Gastrocnemius medialis (tissue), 4 donors: ENCODE data around the gene PARVA. TPM values are rescaled to one million over a fixed set of nuclear protein-coding genes. Genes with fewer than 3 reads are reported as not detected.

Source experiments
- ATAC-seq, 2 donors: fragments of 150-250 bp; one replicate each; pipeline ENCODE4 v1.9.1; 2016
- DNase-seq, 2 donors: peaks; one replicate each; pipeline ENCODE4 v3.0.0-alpha.2; 2019
- H3K27ac ChIP-seq, 4 donors: fragments of 200-600 bp; sonication (generic); 1 replicate in 1 of 4; 2 replicates in 3 of 4; pipeline ENCODE4 v1.5.1; 2016 to 2018; ENCODE audit warnings: mild to moderate bottlenecking in 2 of 4, moderate library complexity in 1 of 4
- H3K27me3 ChIP-seq, 3 donors: fragments of 200-600 bp; sonication (generic) in 2 of 3; 1 replicate in 1 of 3; 2 replicates in 2 of 3; pipeline versions ENCODE4 v1.5.1 to v1.6.0; 2016 to 2019; ENCODE audit warnings: mild to moderate bottlenecking in 1 of 3, moderate library complexity in 1 of 3
- H3K36me3 ChIP-seq, 2 donors: fragments of 200-600 bp; sonication (generic) in 1 of 2; one replicate each; pipeline ENCODE4 v1.5.1; 2017 to 2018
- H3K4me1 ChIP-seq, 2 donors: fragments of 200-600 bp; sonication (generic) in 1 of 2; one replicate each; pipeline ENCODE4 v1.5.1; 2016 to 2017; ENCODE audit warnings: mild to moderate bottlenecking in 2 of 2
- H3K4me3 ChIP-seq, 4 donors: fragments of 200-600 bp; sonication (generic) in 3 of 4; 1 replicate in 1 of 4; 2 replicates in 3 of 4; pipeline ENCODE4 v1.5.1; 2016 to 2019; ENCODE audit warnings: mild to moderate bottlenecking in 2 of 4
- H3K9me3 ChIP-seq, 3 donors: fragments of 200-600 bp; sonication (generic) in 2 of 3; 1 replicate in 1 of 3; 2 replicates in 2 of 3; pipeline ENCODE4 v1.5.1; 2016 to 2019
- POLR2A ChIP-seq, 2 donors: fragments of 450-650 bp; IDR thresholded peaks; one replicate each; pipeline ENCODE4 v1.6.1; 2017; ENCODE audit warnings: antibody characterized with exemption in 2 of 2, mild to moderate bottlenecking in 2 of 2, moderate library complexity in 2 of 2
- in situ Hi-C, 4 donors: fragments of 200-750 bp; cut with MboI; loops; one replicate each; pipeline versions ENCODE4 v1.15.0 to v1.8.0; 2017; ENCODE audit warnings: low sequenced_read_pairs in 4 of 4
- intact Hi-C: fragments of 100-400 bp; cut with DNase I; formaldehyde crosslinking; loops from one replicate; pipeline ENCODE4 v1.15.1; 2023; ENCODE audit warnings: low total_unique reads
- total RNA-seq, 4 donors: library from RNA; depleted of rRNA; stranded (reverse); fragments of >200 nt; gene quantifications; one replicate each; pipeline versions ENCODE4 v1.1.0 to v1.2.3, GENCODE V29; 2016
- TF ChIP-seq, protein P1 (sequence below), 5 experiments: fragments of 450-650 bp in 3 of 5; fragments of 200-600 bp in 2 of 5; sonication (generic) in 2 of 5; IDR thresholded peaks in 4 of 5; conservative IDR thresholded peaks in 1 of 5; 1 replicate in 4 of 5; 2 replicates in 1 of 5; pipeline ENCODE4 v1.5.1; 2016 to 2019; ENCODE audit warnings: antibody characterized with exemption in 5 of 5, mild to moderate bottlenecking in 3 of 5, moderate library complexity in 3 of 5

Gene PARVA
- total RNA-seq, 4 donors from 2014 or later: 4.4 to 9.7 (median 8.4) TPM

DNA sequence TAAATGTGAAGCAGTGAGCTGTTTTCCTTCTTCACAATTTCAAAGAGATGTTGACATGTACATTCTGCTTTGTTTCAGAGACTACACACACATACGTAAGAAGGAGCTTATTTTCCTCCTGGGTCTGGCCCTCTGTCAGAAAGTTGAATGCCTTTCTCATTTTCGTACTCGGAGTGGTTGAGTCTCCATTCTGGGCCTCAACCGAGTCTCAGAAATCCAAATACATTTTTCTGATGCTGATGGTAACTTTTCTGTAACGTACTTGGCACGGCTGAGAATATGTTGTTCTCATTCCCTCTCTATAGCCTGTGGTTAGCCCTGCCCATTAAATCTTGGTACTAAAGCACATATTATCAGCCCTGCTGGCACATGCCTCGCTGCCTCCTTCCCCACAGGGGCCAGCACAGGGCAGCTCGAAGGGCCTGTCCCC, 25.3 kb downstream of the PARVA start:
- peaks cover 0 to 4% of the 10 kb centered on the region in 2 donors for H3K4me1 ChIP-seq
- H3K36me3 ChIP-seq: no peaks in the 10 kb centered on the region
- DNase-seq: no peak
- intact Hi-C loops (no loop called here), in situ Hi-C loops (no loop called here)
- no peak overlapping the region for H3K4me3 ChIP-seq
- H3K9me3 ChIP-seq: no peaks in the 10 kb centered on the region
- H3K27ac ChIP-seq: no peak overlapping the region
- TF ChIP-seq, protein P1, sequence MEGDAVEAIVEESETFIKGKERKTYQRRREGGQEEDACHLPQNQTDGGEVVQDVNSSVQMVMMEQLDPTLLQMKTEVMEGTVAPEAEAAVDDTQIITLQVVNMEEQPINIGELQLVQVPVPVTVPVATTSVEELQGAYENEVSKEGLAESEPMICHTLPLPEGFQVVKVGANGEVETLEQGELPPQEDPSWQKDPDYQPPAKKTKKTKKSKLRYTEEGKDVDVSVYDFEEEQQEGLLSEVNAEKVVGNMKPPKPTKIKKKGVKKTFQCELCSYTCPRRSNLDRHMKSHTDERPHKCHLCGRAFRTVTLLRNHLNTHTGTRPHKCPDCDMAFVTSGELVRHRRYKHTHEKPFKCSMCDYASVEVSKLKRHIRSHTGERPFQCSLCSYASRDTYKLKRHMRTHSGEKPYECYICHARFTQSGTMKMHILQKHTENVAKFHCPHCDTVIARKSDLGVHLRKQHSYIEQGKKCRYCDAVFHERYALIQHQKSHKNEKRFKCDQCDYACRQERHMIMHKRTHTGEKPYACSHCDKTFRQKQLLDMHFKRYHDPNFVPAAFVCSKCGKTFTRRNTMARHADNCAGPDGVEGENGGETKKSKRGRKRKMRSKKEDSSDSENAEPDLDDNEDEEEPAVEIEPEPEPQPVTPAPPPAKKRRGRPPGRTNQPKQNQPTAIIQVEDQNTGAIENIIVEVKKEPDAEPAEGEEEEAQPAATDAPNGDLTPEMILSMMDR (IDR thresholded peaks at IDR 0.05 in 4 of 5, conservative IDR thresholded peaks at IDR 0.05 in 1 of 5): no peak
- no peak for TF ChIP-seq POLR2A (IDR thresholded peaks at IDR 0.05)
- no peak for ATAC-seq
- H3K27me3 ChIP-seq: no peaks in the 10 kb centered on the region

- DNase-seq (no peak), ATAC-seq (no peak)
- no peak overlapping the region for H3K27ac ChIP-seq
- no peaks in the 10 kb centered on the region for H3K27me3 ChIP-seq
- H3K36me3 ChIP-seq: no peaks in the 10 kb centered on the region
- in situ Hi-C loops: no loop called here
- no peaks in the 10 kb centered on the region for H3K4me1 ChIP-seq
- H3K9me3 ChIP-seq: no peaks in the 10 kb centered on the region
- TF ChIP-seq, protein P1 (IDR thresholded peaks at IDR 0.05 in 4 of 5, conservative IDR thresholded peaks at IDR 0.05 in 1 of 5): no peak
- H3K4me3 ChIP-seq: no peak overlapping the region
- intact Hi-C loops: no loop called here
These were observed 26.0 kb downstream of the PARVA start for GRCh38 chr11:12403122-12403996.

GRCh38 chr11:12403997-12404350, 26.6 kb downstream of the PARVA start:
- no peaks in the 10 kb centered on the region for H3K4me1 ChIP-seq

GRCh38 chr11:12404436-12404835, 27.1 kb downstream of the PARVA start:
- Histone ChIP-seq H3K36me3 (no peaks in the 10 kb centered on the region), H3K27me3 (no peaks in the 10 kb centered on the region), H3K4me3 (no peak overlapping the region), H3K4me1 (no peaks in the 10 kb centered on the region), H3K27ac (no peak overlapping the region), H3K9me3 (no peaks in the 10 kb centered on the region)
- no peak for ATAC-seq
- no peak for DNase-seq
- TF ChIP-seq, protein P1 (IDR thresholded peaks at IDR 0.05 in 4 of 5, conservative IDR thresholded peaks at IDR 0.05 in 1 of 5): no peak
- no peak for TF ChIP-seq POLR2A (IDR thresholded peaks at IDR 0.05)
- in situ Hi-C loops (no loop called here), intact Hi-C loops (no loop called here)

More at GRCh38 chr11:12403997-12404350, 26.6 kb downstream of the PARVA start:
- intact Hi-C loops (no loop called here), in situ Hi-C loops (no loop called here)
- H3K4me3 ChIP-seq: no peak overlapping the region
- no peaks in the 10 kb centered on the region for H3K27me3 ChIP-seq
- no peaks in the 10 kb centered on the region for H3K9me3 ChIP-seq
- H3K27ac ChIP-seq: no peak overlapping the region
- no peak for DNase-seq
- no peak for TF ChIP-seq POLR2A (IDR thresholded peaks at IDR 0.05)
- TF ChIP-seq, protein P1 (IDR thresholded peaks at IDR 0.05 in 4 of 5, conservative IDR thresholded peaks at IDR 0.05 in 1 of 5): no peak
- H3K36me3 ChIP-seq: no peaks in the 10 kb centered on the region
- no peak for ATAC-seq
